HG02884 (cell line): Measurements from ENCODE around the gene CD180.

Source experiments
- ATAC-seq: cut with Tn5 transposase; IDR thresholded peaks from one replicate; pipeline ENCODE4 v1.9.1; 2021; ENCODE audit warnings: mild to moderate bottlenecking, moderate library complexity; ENCODE audit not compliant: unreplicated experiment

Gene CD180

DNA sequence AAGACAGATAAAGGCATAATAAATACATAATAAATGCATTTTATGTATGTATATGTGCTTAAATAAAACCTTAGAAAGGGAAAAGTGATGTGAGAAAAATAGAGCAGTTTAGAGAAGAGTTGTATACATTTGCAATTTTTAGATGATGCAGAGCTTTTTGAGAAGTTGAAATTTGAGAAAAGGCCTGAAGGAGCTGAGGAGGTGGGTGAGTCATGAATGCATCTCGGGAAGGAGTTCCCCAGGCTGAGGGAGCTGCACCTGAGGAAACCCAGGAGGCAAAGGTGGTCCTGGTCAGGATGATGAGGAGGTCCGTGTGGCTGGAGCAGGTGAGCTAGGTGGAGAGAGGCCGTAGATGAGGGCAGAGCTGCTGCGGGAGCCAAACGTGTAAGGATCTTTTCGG is 17.4 kb upstream of the CD180 start:
- ATAC-seq, result no peak

DNA sequence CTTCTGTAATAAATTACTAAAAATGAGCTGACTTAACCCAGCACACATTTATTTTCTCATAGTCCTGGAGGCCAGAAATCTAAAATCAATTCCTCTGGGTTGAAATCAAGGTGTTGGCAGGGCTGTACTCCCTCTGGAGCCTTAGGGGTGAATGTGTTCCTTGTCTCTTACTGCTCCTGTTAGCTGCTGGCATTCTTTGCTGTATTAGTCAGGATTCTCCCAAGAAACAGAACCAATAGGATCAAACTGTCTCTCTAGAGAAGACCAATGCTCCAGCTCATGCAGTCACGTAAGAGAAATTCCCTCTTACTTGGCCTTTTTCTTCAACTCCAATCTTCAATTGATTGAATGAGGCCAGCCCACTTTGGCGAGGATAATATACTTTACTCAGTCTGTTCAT is 15.3 kb upstream of the CD180 start:
- ATAC-seq, result no peak

DNA sequence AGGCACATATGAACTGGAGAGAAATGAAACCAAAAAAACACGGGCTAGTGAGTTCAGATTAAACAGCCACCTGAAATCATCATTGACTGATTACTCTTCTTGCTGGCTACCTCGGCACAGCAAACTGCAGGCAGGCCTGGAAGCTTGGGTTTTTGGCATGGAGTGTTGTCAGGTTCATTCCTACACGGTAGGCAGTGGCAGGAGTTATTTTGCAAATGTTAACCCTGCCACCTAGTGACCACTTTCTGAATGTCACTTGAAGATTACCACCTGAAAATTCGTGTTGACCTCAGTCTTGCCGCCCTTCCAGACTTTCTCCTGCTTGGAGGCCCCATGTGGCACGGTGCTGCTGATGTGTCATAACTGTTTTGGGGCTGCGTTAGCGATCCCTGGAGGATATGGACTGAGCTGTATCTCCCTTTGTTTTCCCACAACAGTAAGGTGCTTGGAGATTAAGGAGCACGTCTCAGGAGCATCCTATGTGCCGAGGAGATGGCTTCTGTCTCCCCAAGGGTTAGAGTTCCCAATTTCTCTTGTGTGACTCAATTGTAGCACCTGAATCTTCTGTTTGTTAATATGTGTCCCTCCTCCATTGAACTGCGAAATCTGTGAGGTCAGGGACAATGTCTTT is 12.7 kb upstream of the CD180 start:
- ATAC-seq, result peak; percentile 34

DNA sequence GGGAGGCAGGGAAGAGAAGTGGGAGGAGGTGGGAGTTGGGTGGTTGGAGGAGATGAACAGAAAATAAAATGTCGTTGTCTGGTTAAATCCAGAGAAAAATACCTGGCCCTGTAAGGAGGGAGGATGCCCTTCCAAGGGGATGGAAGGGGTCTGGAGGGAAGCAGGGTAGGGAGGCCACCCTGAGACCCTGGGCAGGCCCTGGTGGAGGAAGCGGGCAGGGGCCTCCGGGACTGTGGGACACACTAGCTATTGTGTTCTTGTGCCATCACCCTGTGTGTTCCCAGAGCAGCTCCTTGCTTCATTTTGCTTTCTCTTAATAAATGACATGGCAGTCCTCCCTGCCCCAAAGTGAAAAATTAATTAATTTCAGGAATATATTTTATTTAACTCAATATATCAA is 11.8 kb upstream of the CD180 start:
- ATAC-seq, result no peak

DNA sequence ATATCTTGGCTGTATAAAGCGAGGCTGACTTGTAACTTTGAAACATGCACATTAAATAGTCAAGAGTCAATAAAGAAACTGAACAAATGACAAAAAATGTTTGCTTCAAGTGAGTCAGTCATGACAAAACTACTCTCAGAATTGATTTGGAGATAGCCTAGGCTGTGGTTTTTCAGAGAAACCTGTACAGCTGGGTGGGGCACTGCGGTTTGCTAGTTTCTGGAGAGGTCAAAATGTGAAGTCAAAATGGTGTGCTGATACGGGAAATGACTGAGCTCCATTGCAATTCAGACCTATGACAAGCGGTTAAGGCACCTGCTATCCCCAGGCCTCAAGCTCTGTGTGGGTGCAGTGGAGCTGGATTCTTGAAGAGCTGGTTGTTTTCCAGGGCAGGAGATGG is 10.3 kb upstream of the CD180 start:
- peak; percentile 78 for ATAC-seq

DNA sequence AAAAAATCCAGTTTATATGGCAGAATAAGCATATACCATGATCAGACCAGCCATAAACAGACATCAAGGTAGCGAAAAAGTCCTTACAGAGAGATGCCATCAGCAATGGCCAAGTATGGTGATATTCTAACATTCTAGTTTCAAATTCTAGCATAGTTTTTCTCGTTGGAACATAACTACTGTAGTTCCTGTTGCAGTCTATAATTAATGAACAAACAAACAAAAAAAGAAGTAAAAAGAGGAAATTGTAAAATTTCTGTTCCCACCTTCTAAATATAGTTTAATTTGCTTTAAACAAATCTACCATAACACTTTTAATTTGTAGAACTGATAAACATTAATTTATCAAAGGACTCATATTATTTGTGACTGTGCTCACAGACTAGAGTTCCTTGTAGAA is 9.9 kb upstream of the CD180 start:
- ATAC-seq, result peak; percentile 20

DNA sequence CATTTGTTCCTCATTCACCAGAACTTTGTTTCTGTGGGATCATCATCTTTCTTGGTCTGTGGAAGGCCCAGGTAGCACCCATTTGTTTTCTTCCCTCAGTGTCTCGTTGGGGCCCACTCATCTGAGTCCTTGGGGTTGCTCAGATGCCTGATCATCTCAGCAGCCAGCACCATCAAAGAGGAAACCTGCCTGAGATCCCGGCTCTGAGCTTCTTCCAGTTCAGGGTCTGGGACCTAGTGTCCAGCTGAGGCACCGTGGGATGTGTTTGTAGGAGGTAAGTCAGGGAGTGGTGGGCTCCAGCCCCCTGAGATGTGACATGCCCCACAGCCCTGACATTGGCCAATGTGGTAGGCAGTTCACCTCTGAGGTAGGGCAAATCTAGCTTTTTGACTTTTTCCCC is 9.4 kb upstream of the CD180 start:
- ATAC-seq, result no peak

DNA sequence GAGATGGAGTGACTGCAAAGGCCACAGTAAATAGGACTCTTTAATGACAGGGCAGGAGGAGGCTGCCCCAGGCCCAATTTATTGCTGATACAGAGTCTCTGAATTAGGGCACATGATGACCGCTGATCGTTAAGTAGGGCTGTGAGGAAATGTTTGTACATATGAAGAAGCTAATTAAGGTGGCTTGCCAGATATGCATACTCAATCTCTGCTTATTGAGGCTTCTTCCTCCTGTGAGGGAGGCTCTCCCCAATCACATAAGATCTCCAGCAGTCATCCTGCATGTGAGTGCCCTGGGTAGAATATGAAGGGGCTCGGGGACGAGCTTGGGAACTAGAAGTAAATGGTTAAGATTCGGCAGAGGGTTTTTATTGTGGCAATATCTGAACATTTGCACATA is 8.2 kb upstream of the CD180 start:
- ATAC-seq, result no peak

DNA sequence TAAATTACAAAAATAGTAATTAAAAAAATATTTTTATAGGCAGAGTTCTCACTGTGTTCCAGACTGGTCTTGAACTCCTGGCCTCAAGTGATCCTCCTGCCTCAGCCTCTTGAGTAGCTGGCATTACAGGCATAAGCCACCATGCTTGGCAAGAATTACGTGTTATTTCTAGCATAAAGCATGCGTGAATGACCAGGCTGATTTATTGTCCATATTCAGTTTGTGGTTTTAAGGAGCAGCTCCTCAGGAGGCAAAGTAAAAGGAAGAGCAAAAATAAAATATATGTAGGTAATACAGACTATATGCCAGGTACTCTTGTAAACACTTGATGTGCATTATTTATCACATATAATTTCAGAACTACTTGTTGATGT is 7.1 kb upstream of the CD180 start:
- no peak for ATAC-seq

DNA sequence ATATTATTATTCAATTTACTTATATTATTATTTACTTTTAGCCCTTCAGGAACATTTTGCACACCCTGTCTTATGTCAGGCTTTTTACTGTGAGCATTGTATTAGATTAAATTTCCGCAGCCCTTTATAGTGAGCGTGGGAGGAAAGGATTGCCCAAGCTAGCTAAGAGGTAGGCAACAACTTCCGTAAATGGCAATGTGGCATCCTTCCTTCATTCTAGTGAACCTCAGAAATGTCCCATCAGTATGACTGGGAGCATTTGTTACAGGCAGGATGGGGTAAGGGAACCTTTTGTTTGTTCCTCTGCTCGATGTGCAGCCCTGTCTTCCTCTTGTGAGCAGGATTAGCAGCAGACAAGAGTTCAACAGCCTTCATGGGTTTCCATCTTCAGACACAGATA is 6.2 kb upstream of the CD180 start:
- ATAC-seq, result no peak

DNA sequence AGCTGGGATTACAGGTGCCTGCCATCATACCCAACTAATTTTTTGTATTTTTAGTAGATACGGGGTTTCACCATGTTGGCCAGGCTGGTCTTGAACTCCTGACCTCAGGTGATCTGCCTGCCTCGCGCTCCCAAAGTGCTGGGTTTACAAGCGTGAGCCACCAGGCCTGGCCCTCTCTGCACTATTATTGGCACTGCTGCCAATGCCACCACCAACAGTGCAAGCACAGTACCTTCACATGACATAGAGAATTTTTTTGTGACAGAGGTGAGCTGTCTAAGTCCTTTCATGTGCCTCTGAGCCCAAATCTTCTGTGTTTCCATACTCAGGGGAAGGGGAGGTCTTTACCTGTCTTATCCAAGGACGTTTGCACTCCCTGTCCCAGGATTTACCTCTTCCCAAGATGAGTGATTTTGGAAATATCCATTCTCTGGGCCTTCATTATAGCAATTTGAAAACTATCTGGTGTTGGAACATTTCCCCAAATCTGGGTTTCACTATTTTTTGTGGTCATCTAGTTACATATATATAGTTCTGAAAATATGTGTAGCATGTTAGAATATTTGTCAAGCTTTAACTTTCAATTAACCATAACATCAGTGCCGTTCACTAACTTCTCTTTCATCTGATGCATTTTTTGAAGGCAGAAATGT is 5.4 kb upstream of the CD180 start:
- no peak for ATAC-seq

DNA sequence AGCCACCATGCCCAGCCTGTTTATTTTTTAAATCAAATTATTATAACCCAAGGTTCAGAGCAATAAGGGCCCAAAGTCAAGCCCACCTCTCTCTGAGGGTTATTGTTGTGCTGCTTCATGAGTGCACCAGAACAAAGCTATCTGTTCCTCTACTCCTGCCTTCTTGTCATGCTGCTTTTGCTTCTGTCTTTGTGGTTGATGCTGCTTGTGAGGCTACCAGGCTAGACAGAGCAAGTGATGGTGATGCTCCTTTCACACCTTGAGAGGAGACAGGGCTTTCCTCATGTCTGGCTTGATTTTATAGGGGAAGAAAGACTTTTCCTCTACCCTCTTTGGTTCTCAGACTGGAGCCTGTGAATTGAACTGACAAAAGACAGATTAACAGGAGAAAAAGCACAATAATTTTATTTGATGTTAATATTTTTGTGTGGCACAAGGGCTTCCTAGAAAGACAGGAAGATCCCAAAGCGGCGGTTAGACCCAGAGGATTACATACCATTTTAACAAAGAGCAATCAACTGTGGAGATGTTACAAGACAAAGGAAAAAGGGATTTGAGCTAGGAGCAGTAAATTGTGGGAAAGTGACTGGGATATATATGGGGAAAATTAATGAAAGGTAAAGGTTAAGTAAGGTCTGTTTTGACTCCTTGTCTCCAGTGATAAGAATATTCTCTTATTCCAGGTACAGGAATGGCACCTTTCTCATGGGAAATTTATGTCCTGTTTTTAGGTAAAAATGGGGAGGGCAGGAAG is 4.4 kb upstream of the CD180 start:
- ATAC-seq, result no peak

DNA sequence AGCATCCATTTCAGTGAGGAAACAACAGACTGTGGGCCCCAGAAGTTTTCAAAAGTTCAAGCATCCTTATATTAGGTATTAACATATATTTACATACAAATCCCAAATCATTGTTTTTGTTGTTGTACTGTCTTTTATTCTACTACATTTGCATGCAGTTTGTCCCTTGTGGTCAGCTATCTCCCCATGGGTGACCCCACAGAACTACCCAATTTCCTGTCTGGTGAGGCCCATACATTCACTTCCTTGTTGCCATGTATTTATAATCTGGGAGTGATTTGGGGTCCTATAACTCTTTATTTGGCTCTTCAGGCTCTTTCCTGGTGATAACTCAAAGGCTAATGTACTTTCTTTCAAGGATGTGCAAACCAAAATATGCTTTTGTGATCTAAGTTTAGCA is 3.3 kb upstream of the CD180 start:
- ATAC-seq, result no peak

DNA sequence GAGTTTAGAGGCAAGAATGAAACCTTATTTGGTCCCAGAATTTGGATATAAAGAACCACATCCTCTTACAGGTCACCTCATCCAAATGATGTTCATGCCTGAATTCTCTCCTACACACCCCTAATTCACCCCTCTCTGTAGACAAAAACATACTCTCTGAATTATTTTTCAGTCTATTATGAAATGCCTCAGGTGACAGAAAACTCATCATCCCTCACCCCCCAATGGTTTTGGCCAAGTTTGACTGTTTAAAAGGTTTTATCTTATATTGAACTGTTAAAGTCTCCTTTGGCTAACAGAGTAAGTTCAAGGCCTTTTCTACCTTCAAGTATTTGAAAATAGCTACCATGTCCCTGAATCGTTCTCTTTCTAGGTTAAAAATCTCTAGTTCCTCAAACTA is 2.3 kb upstream of the CD180 start:
- no peak for ATAC-seq

DNA sequence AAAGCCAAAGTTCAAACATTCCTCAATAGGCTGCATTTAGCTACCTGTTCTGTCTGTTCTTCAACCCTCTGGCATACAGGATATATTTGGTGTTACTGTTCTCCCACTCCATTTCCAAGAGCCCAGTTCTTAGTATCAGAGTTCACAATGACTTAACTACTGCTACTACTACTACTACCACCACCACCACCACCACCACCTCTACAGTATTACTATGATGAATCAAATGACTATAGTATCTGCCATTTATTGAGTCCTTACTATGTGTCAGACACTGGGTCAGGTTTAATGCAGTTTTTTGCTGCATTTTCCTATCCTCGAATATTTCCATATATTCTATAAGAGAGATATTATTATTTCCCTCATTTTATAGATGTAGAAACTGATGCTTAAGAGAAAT is 937 bp upstream of the CD180 start:
- ATAC-seq, result no peak

DNA sequence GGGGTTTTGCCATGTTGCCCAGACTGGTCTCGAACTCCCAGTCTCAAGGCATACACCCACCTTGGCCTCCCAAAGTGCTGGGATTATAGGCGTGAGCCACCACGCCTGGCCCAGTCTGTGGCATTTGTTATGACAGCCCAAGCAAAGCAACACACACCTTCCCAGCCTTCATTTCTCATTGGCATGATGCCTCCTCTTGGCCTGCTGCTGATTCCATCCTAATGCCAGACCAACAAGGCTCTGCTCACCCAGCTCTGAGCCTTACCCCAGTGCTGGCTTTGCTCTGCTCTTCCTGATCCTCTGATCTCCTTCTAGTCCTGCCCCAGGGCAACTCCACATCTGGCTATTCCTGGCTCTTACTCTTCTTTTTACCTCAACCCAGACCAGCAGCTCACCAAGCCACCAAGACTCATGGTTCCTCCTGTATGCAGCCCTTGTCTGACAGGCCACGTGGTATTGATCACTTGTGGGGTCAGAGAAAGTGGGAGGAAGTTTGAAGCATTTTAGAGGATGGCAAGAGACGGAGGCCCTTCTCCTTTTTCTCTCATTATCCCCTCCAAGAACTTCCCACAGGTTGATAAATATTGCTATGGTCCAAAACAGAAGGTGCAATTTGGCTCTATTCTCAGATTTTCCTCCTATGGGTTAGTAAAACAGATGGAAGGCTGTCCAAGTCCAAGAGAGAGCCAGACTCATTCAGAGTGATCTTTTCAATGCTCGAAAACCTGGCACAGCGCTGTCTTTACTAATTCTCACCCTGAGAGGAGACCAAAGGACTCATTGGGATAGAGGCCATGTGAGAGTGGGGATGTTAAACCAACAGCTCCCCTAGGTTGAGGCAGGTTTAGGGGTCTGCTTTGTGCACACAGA is 958 bp downstream of the CD180 start:
- no peak for ATAC-seq

DNA sequence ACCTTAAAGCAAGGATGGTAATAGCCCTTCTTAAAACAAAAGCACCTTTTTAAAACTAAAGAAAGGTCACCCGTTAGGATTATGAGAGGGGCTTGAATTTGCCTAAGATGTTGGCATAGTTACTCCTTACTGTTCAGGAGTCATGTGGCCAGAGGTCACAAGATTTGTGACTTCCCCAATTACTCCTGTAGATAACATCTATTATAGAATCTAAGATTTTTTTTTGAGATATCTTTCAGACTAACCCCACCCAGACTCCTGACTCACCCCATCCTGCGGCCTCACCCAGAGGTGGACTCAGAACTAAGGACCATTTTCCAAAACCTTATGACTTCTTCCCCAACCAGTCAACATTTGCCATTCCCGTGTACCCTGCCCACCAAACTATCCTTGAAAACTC is 2.4 kb downstream of the CD180 start:
- ATAC-seq, result no peak

DNA sequence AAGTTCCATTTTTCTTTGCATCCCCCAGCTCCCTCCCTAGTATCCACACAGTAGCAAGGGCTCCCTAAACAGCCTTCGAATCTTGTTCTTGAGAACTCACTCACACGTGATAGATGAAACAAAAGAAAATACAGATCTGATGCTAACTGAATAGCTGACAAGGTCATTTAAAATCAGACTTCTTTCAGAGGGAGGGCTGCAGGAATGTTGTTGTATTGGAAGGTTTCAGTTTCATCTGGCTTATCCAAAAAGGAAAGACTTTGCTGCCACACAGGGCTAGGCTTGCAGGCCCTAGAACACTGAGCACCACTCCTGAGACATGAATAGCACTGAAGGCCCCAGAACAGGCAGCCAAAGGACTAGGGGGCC is 3.2 kb downstream of the CD180 start:
- no peak for ATAC-seq

DNA sequence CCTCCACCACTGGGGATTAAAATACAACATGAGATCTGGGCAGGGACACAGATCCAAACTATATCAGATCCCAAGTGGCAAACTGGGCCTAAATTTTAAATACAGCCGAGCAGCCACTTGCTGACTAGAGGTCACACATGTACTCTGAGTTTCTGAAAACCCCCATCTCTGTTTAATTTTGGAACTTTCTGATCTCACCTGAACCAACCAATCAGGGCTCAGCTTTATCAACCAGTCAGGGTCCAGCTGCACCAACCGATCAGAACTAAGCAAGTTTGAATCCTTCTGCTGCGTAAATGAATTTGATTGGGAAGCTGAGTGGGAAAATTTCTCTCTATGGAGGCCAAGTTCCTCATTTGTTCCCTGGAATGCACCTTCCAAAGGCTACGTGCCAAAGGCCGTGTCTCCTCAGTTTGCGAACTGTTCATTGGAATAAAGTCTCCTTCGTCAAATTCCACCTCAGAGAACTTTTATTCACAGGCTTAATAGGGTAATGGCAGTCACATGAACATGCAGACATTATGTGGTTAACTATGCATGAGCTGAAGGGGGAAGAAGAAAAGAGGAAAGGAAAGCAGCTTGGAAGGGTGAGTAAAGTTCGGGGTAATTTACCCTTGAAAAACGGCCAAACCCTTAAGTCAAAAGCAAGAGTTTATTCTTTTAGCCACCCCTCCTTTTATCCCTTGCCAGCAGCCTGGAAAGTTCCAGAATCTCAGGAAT is 3.7 kb downstream of the CD180 start:
- ATAC-seq, result peak; percentile 29

DNA sequence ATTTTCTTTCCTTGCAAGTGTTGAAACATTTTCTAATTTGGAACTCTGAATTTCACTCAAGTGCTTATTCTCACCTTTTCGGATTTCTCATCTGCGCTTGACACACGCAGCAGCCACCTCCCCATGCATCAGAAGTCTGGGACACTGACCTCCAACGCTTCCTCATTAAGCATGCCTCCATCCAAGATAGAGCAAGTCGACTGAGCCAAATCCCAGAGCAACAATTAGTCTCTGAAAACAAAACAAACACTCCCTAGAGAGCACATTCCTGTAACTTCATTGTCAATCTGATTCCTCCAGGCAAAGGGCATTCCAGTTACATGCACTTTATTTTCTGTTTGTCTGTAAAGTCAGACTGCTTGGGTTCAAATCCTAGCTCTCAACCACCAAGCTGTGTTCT is 5.7 kb downstream of the CD180 start:
- no peak for ATAC-seq

DNA sequence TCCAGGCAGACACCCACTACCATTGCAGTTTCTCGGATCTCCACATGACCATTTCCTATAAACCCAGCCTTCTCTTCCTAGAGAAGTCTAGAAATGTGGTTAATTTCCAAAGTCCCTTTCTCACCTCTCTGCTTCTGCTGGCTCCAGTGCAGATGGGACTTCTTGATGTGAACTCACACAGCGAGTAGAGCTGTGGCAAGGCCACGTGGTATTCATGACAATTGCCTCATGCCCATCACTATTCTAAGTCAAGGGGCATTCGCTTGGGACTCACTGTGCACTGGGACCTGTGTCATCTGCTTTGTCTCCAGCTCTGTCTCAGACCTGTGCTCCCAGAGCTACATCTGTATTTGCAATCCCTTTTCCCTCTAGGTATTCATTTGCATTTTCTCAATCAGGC is 6.2 kb downstream of the CD180 start:
- no peak for ATAC-seq
